HCT116 (cell line): ENCODE data around the gene DNAH10. TPM values are rescaled to one million over a fixed set of nuclear protein-coding genes. Genes with fewer than 3 reads are reported as not detected.

Experiments
- ATAC-seq: fragments of 200-7000 bp; cut with Tn5 transposase; 2 replicates; pipeline ENCODE4 v1.9.1; 2020; ENCODE audit warnings: mild to moderate bottlenecking, moderate library complexity
- BruUV-seq: library from RNA; stranded (reverse); fragments of 400-500 nt; replicated peaks from 2 replicates; lab custom pipeline; 2021; lab: Mats Ljungman, UMichigan
- CTCF ChIA-PET: fragments of 300-600 bp; sonication (Branson Sonifier 250); formaldehyde crosslinking; loops from one replicate; lab custom pipeline; 2021; ENCODE audit warnings: antibody characterized with exemption; lab: Charles Lee
- POLR2A ChIA-PET: fragments of 300-600, 350-600 bp; sonication (Branson Sonifier 250); formaldehyde crosslinking; loops from one replicate; lab custom pipeline; 2021; ENCODE audit warnings: antibody characterized with exemption; lab: Charles Lee
- RAD21 ChIA-PET, 2 experiments: fragments of 300-600 bp; sonication (Branson Sonifier 250); formaldehyde crosslinking; loops; one replicate each; lab custom pipeline; 2023; ENCODE audit warnings: low total read pairs in 2 of 2; ENCODE audit not compliant: uncharacterized antibody in 2 of 2, unreplicated experiment in 2 of 2, low non-redundant PET in 1 of 2; lab: Charles Lee
- DNase-seq: peaks from one replicate; pipeline ENCODE4 v3.0.0-alpha.2; 2010; ENCODE audit warnings: low read depth, low spot score
- H2AFZ ChIP-seq: fragments of 200-600 bp; shearing (Covaris generic), sonication (generic); 2 replicates; pipeline ENCODE4 v1.6.1; 2017; ENCODE audit warnings: low read depth, mixed run types, mixed read lengths, antibody characterized with exemption, low read length; ENCODE audit not compliant: poor library complexity, severe bottlenecking
- H3K27ac ChIP-seq: 2 replicates; pipeline ENCODE4 v1.5.1; 2012; ENCODE audit warnings: low read depth, low read length
- H3K27me3 ChIP-seq: fragments of 200-600 bp; sonication (generic); 2 replicates; pipeline ENCODE4 v1.6.1; 2016; ENCODE audit warnings: mixed run types, low read length, mixed read lengths; ENCODE audit not compliant: insufficient read depth
- H3K36me3 ChIP-seq, 2 experiments: fragments of 200-500 bp in 1 of 2; fragments of 200-600 bp in 1 of 2; sonication (Bioruptor generic) in 1 of 2; sonication (generic) in 1 of 2; 2 replicates each; pipeline versions ENCODE4 v1.5.1 to v1.6.1; 2014 to 2016; ENCODE audit warnings: low read length in 2 of 2, inconsistent platforms in 1 of 2, mixed read lengths in 1 of 2, mixed run types in 1 of 2; ENCODE audit not compliant: insufficient read depth in 2 of 2, control insufficient read depth in 1 of 2
- H3K4me1 ChIP-seq, 2 experiments: fragments of 200-600 bp in 1 of 2; sonication (generic) in 1 of 2; 2 replicates each; pipeline versions ENCODE4 v1.5.1 to v1.6.1; 2012 to 2017; ENCODE audit warnings: low read length in 2 of 2, inconsistent platforms in 1 of 2, mild to moderate bottlenecking in 1 of 2, mixed read lengths in 1 of 2, mixed run types in 1 of 2, moderate library complexity in 1 of 2; ENCODE audit not compliant: insufficient read depth in 2 of 2, control insufficient read depth in 1 of 2
- H3K4me2 ChIP-seq: fragments of 200-600 bp; sonication (generic); 2 replicates; pipeline ENCODE4 v1.6.1; 2017; ENCODE audit warnings: mixed run types, low read length, mixed read lengths
- H3K4me3 ChIP-seq, 2 experiments: fragments of 200-600 bp in 1 of 2; sonication (generic) in 1 of 2; replicated peaks in 1 of 2; 2 replicates each; pipeline ENCODE4 v1.5.1; 2011 to 2016; ENCODE audit warnings: low read length in 2 of 2, control low read depth in 1 of 2, low read depth in 1 of 2, mild to moderate bottlenecking in 1 of 2, mixed read lengths in 1 of 2, mixed run types in 1 of 2
- H3K79me2 ChIP-seq: fragments of 200-600 bp; sonication (generic); 2 replicates; pipeline ENCODE4 v1.6.1; 2017; ENCODE audit warnings: mild to moderate bottlenecking, mixed run types, low read length, moderate library complexity, mixed read lengths; ENCODE audit not compliant: insufficient read depth
- H3K9ac ChIP-seq: fragments of 200-600 bp; sonication (generic); 2 replicates; pipeline ENCODE4 v1.6.1; 2016; ENCODE audit warnings: low read length, mixed read lengths
- H3K9me2 ChIP-seq: fragments of 200-600 bp; sonication (generic), shearing (Covaris generic); 2 replicates; pipeline ENCODE4 v1.6.1; 2017; ENCODE audit warnings: mixed run types, mild to moderate bottlenecking, moderate library complexity; ENCODE audit not compliant: insufficient read depth
- H3K9me3 ChIP-seq, 2 experiments: fragments of 200-500 bp in 1 of 2; fragments of 200-600 bp in 1 of 2; sonication (Bioruptor generic) in 1 of 2; sonication (generic) in 1 of 2; 2 replicates each; pipeline ENCODE4 v1.6.1; 2014 to 2017; ENCODE audit warnings: low read length in 2 of 2, mixed read lengths in 2 of 2, inconsistent platforms in 1 of 2, low read depth in 1 of 2, mild to moderate bottlenecking in 1 of 2, mixed run types in 1 of 2, moderate library complexity in 1 of 2; ENCODE audit not compliant: control insufficient read depth in 1 of 2, insufficient read depth in 1 of 2
- H4K20me1 ChIP-seq: fragments of 200-600 bp; sonication (generic), shearing (Covaris generic); 2 replicates; pipeline ENCODE4 v1.6.1; 2017; ENCODE audit warnings: mixed run types, mild to moderate bottlenecking, moderate library complexity; ENCODE audit not compliant: insufficient read depth
- CBX3 ChIP-seq: IDR thresholded peaks from 2 replicates; pipeline ENCODE4 v1.6.1; 2012; ENCODE audit warnings: low read depth
- ELF1 ChIP-seq: IDR thresholded peaks from 2 replicates; pipeline ENCODE4 v1.6.1; 2012; ENCODE audit warnings: low read depth, borderline replicate concordance
- EZH2 ChIP-seq: fragments of 200-600 bp; sonication (generic); IDR thresholded peaks from 2 replicates; pipeline ENCODE4 v1.6.1; 2017; ENCODE audit warnings: antibody characterized with exemption, mixed run types
- SP1 ChIP-seq: IDR thresholded peaks from 2 replicates; pipeline ENCODE4 v1.6.1; 2012; ENCODE audit warnings: low read depth
- TCF7L2 ChIP-seq: IDR thresholded peaks from 2 replicates; pipeline ENCODE4 v1.7.0; 2011; ENCODE audit warnings: borderline replicate concordance, inconsistent platforms; ENCODE audit not compliant: insufficient read depth, insufficient read length; ENCODE audit errors: extremely low read depth
- ZFX ChIP-seq: fragments of 450-650 bp; IDR thresholded peaks from 2 replicates; pipeline ENCODE4 v1.6.1; 2017
- ZNF274 ChIP-seq: fragments of 200-500 bp; sonication (Bioruptor generic); IDR thresholded peaks from 2 replicates; pipeline ENCODE4 v1.6.1; 2014; ENCODE audit warnings: mild to moderate bottlenecking, low read depth, low read length, inconsistent platforms
- intact Hi-C: fragments of 100-400 bp; cut with micrococcal nuclease; formaldehyde crosslinking; loops from 2 replicates; pipeline ENCODE4 v1.10.0; 2022
- total RNA-seq: library from RNA; stranded (reverse); gene quantifications from one replicate; pipeline ENCODE4 v1.2.1, GENCODE V29; 2021; ENCODE audit not compliant: unreplicated experiment
- TF ChIP-seq, protein P1 (sequence below): IDR thresholded peaks from 2 replicates; pipeline ENCODE4 v1.6.1; 2011; ENCODE audit warnings: mild to moderate bottlenecking, low read length, moderate library complexity; ENCODE audit not compliant: insufficient replicate concordance; ENCODE audit errors: extremely low read depth
- TF ChIP-seq, protein P2 (sequence below): IDR thresholded peaks from 2 replicates; pipeline ENCODE4 v1.6.1; 2012; ENCODE audit warnings: low read depth

Gene DNAH10
- total RNA-seq, 1 experiment from 2014 or later, result 1.3 TPM

DNA sequence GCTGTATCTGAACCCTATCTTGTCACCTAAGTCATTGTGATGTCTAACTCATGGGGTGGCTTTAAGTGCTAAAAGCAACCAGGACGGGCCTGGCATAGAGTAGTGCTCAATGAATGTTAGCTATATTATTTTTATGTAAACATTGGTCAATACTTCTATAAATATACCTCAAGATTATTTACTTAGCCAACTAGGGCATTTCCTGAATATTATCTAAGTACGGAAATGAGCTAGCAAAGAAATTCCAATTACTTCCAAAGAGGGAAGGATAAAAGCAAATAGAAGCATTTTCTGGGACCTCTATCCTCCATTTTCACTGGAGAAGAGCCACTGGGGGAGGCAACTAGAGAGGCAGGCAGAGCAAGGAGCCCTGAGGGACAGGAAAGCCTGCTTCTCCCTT, 189.9 kb downstream of the DNAH10 start:
- POLR2A ChIA-PET, result no interaction called here

More for the DNA sequence above, 189.9 kb downstream of the DNAH10 start:
- DNase-seq, result no peak
- ATAC-seq, result no peak
- H3K27ac ChIP-seq, result no peak overlapping the region
- TF ChIP-seq, protein P1, sequence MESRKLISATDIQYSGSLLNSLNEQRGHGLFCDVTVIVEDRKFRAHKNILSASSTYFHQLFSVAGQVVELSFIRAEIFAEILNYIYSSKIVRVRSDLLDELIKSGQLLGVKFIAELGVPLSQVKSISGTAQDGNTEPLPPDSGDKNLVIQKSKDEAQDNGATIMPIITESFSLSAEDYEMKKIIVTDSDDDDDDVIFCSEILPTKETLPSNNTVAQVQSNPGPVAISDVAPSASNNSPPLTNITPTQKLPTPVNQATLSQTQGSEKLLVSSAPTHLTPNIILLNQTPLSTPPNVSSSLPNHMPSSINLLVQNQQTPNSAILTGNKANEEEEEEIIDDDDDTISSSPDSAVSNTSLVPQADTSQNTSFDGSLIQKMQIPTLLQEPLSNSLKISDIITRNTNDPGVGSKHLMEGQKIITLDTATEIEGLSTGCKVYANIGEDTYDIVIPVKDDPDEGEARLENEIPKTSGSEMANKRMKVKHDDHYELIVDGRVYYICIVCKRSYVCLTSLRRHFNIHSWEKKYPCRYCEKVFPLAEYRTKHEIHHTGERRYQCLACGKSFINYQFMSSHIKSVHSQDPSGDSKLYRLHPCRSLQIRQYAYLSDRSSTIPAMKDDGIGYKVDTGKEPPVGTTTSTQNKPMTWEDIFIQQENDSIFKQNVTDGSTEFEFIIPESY, result no peak
- TF ChIP-seq TCF7L2 (no peak), SP1 (no peak), ELF1 (no peak), ZFX (no peak), ZNF274 (no peak), EZH2 (no peak), CBX3 (no peak)
- TF ChIP-seq, protein P2, sequence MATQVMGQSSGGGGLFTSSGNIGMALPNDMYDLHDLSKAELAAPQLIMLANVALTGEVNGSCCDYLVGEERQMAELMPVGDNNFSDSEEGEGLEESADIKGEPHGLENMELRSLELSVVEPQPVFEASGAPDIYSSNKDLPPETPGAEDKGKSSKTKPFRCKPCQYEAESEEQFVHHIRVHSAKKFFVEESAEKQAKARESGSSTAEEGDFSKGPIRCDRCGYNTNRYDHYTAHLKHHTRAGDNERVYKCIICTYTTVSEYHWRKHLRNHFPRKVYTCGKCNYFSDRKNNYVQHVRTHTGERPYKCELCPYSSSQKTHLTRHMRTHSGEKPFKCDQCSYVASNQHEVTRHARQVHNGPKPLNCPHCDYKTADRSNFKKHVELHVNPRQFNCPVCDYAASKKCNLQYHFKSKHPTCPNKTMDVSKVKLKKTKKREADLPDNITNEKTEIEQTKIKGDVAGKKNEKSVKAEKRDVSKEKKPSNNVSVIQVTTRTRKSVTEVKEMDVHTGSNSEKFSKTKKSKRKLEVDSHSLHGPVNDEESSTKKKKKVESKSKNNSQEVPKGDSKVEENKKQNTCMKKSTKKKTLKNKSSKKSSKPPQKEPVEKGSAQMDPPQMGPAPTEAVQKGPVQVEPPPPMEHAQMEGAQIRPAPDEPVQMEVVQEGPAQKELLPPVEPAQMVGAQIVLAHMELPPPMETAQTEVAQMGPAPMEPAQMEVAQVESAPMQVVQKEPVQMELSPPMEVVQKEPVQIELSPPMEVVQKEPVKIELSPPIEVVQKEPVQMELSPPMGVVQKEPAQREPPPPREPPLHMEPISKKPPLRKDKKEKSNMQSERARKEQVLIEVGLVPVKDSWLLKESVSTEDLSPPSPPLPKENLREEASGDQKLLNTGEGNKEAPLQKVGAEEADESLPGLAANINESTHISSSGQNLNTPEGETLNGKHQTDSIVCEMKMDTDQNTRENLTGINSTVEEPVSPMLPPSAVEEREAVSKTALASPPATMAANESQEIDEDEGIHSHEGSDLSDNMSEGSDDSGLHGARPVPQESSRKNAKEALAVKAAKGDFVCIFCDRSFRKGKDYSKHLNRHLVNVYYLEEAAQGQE, result no peak
- no peak overlapping the region for H2AFZ ChIP-seq
- H3K9ac ChIP-seq, result no peak overlapping the region
- H3K27me3 ChIP-seq, result no peaks in the 10 kb centered on the region
- no peaks in the 10 kb centered on the region for H3K4me1 ChIP-seq
- H4K20me1 ChIP-seq, result no peaks in the 10 kb centered on the region
- H3K9me2 ChIP-seq, result no peaks in the 10 kb centered on the region
- RAD21 ChIA-PET, result no interaction called here
- CTCF ChIA-PET, result no interaction called here
- BruUV-seq, result no TSS peak
- no peaks in the 10 kb centered on the region for H3K9me3 ChIP-seq
- intact Hi-C loops, result no loop called here
- no peaks in the 10 kb centered on the region for H3K36me3 ChIP-seq
- no peak overlapping the region for H3K4me2 ChIP-seq
- no peaks in the 10 kb centered on the region for H3K79me2 ChIP-seq
- H3K4me3 ChIP-seq, result no peak overlapping the region
